ENCODE data around the gene SLC39A2.
"Not testable (repeated sequence)": the region's sequence is repeated elsewhere in the genome, so short reads cannot be mapped to it uniquely, and the experiment has no call there.

The SLC39A2 gene

GRCh38 chr14:20997564-20997963, 1.5 kb upstream of the SLC39A2 start:
- DNase-seq = no peak

GRCh38 chr14:20998139-20998538, 954 bp upstream of the SLC39A2 start:
- no peak for DNase-seq

GRCh38 chr14:20999591-20999990, 498 bp downstream of the SLC39A2 start:
- no peak for DNase-seq

GRCh38 chr14:21001218-21001617, 2.1 kb downstream of the SLC39A2 start:
- no peak for DNase-seq

- no peak for DNase-seq
Measured at GRCh38 chr14:21003788-21004346, 4.8 kb downstream of the SLC39A2 start.

- DNase-seq = not testable (repeated sequence)
Measured at GRCh38 chr14:21009721-21010120, 10.6 kb downstream of the SLC39A2 start.

GRCh38 chr14:21011136-21011535, 12.0 kb downstream of the SLC39A2 start:
- DNase-seq = no peak

- peak; percentile 88 for DNase-seq
Measured at GRCh38 chr14:21014761-21015190, 15.7 kb downstream of the SLC39A2 start.

GRCh38 chr14:21015312-21015711, 16.2 kb downstream of the SLC39A2 start:
- no peak for DNase-seq

- no peak for DNase-seq
Measured at GRCh38 chr14:21016413-21017190, 17.5 kb downstream of the SLC39A2 start.

- DNase-seq = no peak
Measured at GRCh38 chr14:21017528-21018245, 18.6 kb downstream of the SLC39A2 start.

GRCh38 chr14:21018286-21018685, 19.2 kb downstream of the SLC39A2 start:
- DNase-seq = no peak

- no peak for DNase-seq
Measured at GRCh38 chr14:21018781-21019180, 19.7 kb downstream of the SLC39A2 start.

GRCh38 chr14:21019366-21019765, 20.3 kb downstream of the SLC39A2 start:
- no peak for DNase-seq

GRCh38 chr14:21020977-21021545, 22.0 kb downstream of the SLC39A2 start:
- DNase-seq = no peak

GRCh38 chr14:21022686-21023085, 23.6 kb downstream of the SLC39A2 start:
- DNase-seq = no peak

GRCh38 chr14:21023174-21023573, 24.1 kb downstream of the SLC39A2 start:
- no peak for DNase-seq

- no peak for DNase-seq
Measured at GRCh38 chr14:21023817-21024584, 24.9 kb downstream of the SLC39A2 start.

GRCh38 chr14:21024585-21025370, 25.7 kb downstream of the SLC39A2 start, which contains the start of gene NDRG2:
Gene NDRG2 (minus strand): TSS chr14:21025061. CDS start chr14:21023315, 1,746 bp downstream.
- peak; percentile 87 for DNase-seq

GRCh38 chr14:21025371-21026273, 26.5 kb downstream of the SLC39A2 start:
- peak; percentile 81 for DNase-seq

Measured in retina (tissue), 1 donor.